NCI-H146 treated with DMSO at 0.1 percent for 48 hours (cell line): ENCODE measurements around the gene ARHGEF25.
"Not testable (repeated sequence)": the region's sequence is repeated elsewhere in the genome, so short reads cannot be mapped to it uniquely, and the experiment has no call there.

Experiments used
- DNase-seq: peaks from one replicate; lab custom pipeline; 2025; ENCODE audit not compliant: unreplicated experiment; lab: John Stamatoyannopoulos, UW

ARHGEF25 gene

DNA sequence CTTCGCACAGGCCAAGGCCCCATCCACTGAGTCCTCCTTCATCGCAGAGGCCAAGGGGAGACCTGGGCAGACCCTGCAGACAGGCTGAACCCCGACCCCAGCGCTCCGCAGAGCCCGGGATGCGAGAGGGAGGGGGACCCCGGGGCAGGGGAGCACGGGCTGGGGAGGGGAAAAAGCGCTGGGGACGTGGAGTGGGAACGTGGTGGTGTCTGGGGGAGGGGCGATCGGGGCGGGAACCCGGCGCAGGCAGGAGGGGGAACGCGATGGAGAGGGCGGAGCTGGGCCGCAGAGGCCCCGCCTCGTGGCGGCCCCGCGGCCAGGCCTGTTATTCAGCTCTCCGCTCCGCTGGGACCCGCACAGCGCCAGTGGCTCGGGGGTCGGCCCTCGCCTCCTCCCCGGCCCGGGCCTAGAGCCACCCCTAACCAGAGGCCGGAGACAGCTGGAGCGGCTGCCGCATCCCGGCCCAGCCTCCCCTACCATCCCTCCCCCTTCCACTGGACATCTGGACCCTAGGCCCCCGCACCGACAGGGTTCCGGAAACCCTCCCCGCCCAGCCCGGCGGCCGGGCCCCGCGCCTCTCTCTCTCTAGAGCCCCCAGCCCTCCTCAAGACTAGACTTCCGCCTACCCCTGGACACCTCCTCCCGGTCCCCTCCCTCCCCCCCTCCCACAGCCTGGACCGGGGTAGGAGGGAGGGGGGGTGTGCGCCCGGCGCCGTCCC lies at the start of gene ARHGEF25:
ARHGEF25 (plus strand) TSS at position 328 of the 719 bp plus-strand sequence. CDS start 460 bp downstream, outside the sequence.
- peak; percentile 60 for DNase-seq

DNA sequence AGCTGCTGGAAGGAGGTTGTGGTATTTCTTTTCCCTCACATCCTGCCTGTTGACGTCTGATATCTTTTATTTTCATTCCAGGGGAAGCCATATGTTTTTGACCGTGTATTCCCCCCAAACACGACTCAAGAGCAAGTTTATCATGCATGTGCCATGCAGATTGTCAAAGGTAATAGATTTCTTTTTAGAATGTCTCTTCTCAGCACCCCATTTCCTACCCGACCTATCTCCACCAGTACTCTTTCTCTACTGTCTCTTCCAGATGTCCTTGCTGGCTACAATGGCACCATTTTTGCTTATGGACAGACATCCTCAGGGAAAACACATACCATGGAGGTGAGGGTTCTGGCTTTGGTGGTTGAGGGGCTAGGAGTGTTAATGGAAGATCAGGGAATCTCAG lies 47.9 kb upstream of the ARHGEF25 start:
- no peak for DNase-seq

- no peak for DNase-seq
These were observed 47.0 kb upstream of the ARHGEF25 start for GRCh38 chr12:57564178-57564740.

DNA sequence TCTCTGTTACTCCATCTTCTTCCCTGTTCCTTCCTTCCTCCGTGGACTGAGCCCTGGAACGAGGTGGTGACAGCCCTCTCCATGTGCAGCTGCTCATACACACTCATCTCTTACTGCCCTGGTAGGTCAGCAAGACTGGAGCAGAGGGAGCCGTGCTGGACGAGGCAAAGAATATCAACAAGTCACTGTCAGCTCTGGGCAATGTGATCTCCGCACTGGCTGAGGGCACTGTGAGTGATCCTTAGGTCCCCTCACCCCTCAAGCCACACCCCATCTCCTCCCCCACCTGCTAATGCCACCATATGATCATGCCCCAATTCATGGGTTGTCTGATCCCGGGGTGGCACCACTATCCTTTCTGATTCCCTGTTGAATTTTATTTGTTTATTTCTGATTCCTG lies 42.4 kb upstream of the ARHGEF25 start:
- DNase-seq, result no peak

DNA sequence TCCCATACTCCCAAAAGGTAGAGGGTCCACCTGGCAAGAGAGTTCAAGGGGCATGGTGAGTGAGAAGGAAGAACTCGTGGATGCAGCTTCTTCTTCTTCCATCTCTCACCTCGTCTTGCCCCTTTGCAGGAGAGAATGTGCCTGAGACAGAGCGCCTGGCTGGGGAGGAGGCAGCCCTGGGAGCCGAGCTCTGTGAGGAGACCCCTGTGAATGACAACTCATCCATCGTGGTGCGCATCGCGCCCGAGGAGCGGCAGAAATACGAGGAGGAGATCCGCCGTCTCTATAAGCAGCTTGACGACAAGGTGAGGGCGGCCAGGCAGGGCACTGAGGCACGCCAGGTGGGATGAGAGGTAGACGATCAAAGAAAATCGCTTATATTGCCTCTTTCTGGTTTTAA lies 41.4 kb upstream of the ARHGEF25 start:
- DNase-seq, result no peak

DNA sequence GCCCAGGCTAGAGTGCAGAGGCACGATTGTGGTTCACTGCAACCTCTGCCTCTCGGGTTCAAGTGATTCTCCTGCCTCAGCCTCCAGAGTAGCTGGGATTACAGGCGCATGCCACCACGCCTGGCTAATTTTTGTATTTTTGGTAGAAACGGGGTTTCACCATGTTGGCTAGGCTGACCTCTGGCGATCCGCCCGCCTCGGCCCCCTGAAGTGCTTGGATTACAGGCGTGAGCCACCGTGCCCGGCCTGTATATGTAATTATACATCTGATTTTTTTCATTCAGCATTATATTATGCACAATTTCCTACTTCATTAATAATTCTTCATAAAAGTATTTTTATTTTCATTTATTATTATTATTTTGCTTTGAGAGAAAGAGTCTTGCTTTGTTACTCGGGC lies 40.8 kb upstream of the ARHGEF25 start:
- not testable (repeated sequence) for DNase-seq

GRCh38 chr12:57571926-57572762 lies 39.1 kb upstream of the ARHGEF25 start:
- DNase-seq, result no peak

DNA sequence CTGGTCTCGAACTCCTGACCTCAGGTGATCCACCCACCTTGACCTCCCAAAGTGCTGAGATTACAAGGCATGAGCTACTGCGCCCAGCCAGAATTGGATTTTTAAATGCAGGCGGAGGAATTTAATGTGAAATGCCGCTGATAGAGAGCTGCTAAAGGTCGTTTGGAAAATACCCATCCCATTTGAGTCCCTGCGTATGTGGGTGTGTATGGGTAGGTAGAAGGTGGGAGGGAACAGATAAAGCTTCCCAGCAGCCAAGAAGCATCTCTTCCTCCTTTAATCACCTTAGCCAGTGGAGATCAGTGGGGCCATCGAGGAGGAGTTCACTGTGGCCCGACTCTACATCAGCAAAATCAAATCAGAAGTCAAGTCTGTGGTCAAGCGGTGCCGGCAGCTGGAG lies 36.4 kb upstream of the ARHGEF25 start:
- DNase-seq, result no peak

DNA sequence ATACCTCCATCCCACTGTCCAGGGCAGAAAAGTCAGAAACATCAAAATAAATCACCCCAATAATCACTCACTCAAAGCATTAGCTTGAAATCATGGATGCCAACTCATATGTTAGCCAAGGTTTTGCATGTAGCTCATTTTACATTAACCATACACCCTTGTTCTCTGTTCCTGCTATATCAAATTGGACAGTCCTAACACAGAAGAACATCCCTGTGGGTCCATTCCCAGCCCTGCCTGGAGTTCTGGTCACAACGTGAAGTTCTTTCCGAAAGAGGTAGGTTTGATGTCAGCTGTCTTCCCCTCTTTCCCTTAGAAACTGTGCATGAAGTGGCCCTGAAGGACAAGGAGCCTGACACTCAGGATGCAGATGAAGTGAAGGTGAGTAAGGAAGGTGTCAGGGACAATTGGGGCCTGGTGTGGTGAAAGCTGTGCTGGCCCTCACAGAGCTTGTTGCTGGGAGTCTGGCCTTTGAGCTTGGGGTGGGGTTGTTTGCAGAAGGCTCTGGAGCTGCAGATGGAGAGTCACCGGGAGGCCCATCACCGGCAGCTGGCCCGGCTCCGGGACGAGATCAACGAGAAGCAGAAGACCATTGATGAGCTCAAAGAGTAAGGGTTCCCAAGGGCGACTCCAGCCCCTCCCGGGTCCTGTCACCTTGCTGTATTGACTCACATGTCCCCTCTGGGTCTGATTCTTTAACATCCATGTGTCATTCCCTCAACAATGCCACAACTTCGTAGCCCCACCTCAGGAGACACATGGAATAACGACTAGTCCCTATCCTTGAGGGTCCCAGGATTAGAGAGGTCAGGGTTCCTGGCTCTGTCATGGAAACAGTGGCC lies 35.2 kb upstream of the ARHGEF25 start:
- DNase-seq, result no peak

DNA sequence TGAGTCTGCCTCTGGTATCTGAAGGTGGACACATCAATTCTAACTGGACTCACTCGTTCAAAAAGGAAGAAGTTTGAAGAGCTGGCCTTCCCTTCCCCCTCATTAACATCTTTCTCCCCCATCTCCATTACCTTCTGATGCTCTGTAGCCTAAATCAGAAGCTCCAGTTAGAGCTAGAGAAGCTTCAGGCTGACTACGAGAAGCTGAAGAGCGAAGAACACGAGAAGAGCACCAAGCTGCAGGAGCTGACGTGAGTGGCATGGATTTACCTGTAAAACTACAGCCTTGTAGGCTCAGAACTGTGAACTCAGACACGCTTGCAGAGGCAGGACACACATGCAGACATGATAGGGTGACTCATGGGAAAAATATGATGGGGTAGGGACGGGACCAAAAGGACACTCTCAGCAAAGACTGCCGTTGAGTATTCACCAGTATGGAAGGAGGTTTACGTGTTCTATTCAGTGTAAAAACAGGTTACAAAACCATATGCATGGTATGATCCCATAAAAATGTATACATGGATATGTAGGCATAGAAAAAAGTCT lies 34.5 kb upstream of the ARHGEF25 start:
- DNase-seq, result no peak

DNA sequence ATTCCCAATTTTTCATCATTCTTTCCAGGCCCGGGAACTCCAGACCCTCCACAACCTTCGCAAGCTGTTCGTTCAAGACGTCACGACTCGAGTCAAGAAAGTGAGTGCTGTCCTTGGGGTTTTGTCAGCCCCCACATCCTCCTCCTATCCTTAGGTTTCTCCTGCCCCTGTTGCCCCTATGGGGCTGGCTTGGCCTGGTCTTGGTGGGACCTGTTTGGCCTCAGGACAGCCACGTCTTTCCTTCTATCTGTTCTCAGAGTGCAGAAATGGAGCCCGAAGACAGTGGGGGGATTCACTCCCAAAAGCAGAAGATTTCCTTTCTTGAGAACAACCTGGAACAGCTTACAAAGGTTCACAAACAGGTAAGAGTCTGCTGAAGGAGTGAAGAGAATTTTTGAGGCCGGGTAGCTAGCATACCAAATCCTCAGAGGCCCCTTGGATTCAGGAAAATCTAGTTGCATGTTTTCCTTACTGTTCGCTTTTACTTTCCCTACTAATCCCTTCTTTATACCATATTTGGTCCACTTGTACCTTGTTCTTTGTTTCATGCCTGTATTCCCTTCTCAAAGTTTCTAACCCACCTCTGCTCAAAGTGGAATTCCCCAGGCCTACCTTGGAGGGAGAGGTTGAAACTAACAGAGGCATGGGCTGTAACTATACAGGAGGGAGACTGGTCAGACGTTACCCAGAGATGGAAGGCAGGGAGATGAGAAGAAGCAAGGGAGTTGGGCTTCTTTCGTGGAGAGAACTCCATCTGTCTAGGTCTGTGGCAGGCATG lies 33.1 kb upstream of the ARHGEF25 start:
- DNase-seq, result no peak

GRCh38 chr12:57579011-57579410 lies 32.2 kb upstream of the ARHGEF25 start:
- DNase-seq, result no peak

- no peak for DNase-seq
These were observed 31.4 kb upstream of the ARHGEF25 start for GRCh38 chr12:57579677-57580465.

DNA sequence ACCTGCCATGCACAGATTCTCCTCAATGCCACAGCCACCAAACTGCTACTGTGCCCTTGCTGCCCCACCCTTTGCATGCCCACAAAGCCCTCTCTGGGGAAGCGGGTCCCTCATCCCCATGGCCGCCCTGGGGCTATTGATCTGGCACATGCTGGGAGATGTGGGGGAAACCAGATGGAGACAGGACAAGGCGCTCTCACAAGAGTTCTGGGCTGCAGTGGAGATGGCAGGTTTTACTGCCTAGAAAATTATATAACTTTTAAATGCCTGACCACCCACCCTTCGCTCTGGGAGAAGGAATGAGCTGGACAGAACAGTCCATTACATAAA lies 30.8 kb upstream of the ARHGEF25 start:
- DNase-seq, result no peak

- DNase-seq, result no peak
These were observed 29.4 kb upstream of the ARHGEF25 start for GRCh38 chr12:57581802-57582201.

GRCh38 chr12:57582440-57582839 lies 28.8 kb upstream of the ARHGEF25 start:
- DNase-seq, result no peak

DNA sequence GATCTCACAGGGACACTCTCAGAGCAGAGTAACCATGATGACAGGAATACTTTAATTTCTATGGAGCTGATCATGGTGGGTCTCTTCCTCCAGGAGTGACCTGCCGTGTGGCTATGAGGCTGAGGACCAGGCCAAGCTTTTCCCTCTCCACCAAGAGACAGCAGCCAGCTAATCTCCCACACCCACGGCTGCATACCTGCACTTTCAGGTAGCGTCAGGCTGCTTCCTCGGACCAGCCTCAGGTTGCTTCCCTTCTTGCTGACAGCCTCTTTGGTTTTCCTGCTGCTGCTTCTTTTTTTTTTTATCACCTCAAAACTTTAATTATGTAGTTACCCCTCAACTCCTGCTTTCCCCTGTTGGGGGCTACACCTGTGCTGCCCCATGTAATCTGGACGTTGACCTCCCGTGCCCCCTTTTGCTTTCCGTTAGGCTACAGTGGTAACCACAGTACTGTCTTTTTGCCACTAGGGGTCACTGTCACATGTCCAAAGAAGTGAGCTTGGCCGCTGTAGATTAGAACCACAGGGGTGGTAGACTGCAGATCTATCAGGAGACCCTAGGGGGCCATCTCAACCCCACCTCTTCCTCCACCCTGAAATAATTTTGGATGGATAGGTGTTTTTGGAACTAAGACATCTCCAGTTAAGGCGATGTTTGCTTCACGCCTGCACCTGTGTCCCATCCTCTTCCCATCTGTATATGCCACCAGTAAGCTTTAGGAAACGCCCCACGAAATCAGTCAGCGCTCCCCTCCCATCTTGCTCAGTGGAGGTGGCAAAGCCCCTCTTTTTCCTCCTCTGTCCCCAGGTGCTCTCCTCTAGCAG lies 28.0 kb upstream of the ARHGEF25 start:
- DNase-seq, result peak; percentile 74

GRCh38 chr12:57584050-57584449 lies 27.2 kb upstream of the ARHGEF25 start:
- no peak for DNase-seq

GRCh38 chr12:57584690-57585089 lies 26.5 kb upstream of the ARHGEF25 start:
- DNase-seq, result no peak
